AML-193 (cell line): Measurements from ENCODE around the gene DOCK8.
A peak's percentile ranks its signal among the peaks of the same experiment; 100 is the strongest.
"Not testable (repeated sequence)": the region's sequence is repeated elsewhere in the genome, so short reads cannot be mapped to it uniquely, and the experiment has no call there.

Experiments used
- DNase-seq, 2 experiments: peaks; one replicate each; lab custom pipeline; 2025; lab: John Stamatoyannopoulos, UW

The DOCK8 gene

GRCh38 chr9:365436-365835 is 150.8 kb downstream of the DOCK8 start:
- no peak for DNase-seq

GRCh38 chr9:366620-367019 is 152.0 kb downstream of the DOCK8 start:
- no peak for DNase-seq

DNA sequence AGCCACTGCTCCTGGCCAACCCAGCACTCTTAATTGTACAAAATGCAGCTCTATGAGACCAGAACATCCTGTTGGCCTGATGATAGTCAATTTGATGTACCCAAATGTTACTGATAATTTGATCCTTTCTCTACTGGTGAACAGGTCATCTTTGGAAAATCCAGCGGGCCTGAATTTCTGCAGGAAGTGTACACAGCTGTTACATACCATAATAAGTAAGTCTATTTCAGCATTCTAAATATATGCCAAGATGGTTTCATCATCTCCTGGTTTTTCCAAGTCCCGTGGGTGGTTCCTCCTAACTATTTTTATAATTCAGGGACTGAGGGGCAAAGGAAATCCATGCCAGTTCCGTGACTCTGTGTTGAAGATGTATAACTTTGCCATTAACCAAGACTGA is 155.4 kb downstream of the DOCK8 start:
- no peak for DNase-seq

GRCh38 chr9:371349-371748 is 156.7 kb downstream of the DOCK8 start:
- no peak for DNase-seq

DNA sequence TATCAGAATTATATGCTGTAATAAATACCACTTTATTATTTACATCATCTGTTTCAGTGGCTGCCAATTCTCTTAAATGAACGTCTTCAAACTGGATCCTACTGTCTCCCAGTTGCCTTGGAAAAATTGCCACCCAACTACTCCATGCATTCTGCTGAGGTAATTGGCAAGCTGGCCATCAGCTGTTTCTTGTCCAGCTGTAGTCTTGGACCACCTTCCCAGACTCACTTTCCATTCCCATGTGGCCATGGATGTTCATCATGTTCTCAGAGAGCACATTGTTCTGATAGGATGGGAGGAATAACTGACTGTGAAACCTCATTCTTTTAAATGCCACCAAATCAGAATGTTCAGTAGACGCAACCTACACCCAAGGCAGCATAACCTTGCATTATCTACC is 157.5 kb downstream of the DOCK8 start:
- DNase-seq: no peak

GRCh38 chr9:373759-374206 is 159.1 kb downstream of the DOCK8 start:
- no peak for DNase-seq

DNA sequence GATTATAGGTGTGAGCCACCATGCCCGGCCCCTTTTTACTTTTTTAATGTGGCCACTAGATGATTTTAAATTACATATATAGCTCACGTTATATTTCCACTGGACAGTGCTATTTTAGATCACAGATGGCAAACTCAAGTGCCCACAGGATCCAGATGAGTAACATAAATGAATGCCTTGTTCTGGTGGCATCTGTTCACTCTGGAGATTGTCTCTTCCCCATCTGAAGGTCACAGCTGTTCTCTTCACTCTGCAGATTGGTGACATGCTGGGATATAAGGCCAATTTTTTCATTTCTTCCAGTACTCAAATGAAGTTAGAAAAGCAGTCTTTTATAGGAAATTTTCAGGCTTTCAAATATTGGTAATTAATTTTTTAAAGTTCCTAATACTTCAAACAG is 160.1 kb downstream of the DOCK8 start:
- no peak for DNase-seq

DNA sequence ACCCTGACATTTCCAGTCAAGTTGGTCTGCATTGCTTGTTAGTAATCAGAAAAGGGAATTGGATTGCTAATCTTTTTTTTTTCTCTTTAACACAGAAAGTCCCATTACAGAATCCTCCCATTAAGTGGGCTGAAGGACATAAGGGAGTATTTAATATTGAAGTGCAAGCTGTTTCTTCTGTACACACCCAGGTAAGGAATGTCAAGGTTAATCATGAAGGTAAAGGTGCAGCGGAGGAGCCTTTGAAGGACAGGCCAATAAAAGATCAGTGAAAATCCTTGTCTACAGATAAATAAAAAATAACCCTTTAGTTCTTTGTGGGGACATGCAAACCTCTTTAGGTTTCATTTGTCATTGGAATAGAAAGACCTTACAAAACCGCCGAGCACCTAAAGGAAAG is 161.4 kb downstream of the DOCK8 start:
- no peak for DNase-seq

DNA sequence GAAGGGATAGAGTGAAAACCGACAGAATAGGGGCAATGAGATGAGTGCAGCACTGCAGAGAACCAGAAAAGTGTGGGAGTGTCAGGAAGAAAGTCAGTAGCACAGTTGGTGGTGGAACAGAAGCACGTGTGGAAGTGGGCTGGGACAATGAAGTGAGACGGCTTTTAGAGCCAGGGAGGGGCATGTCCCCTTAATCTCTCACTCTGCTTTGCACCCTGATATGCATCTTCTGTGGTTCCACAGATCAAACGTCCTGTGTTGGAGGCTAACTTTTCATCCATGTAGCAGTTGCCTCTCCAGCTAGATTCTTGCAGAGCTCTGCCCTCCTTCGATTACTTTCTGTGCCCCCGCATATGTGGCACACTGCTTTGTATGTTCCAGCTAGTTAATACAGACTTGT is 163.6 kb downstream of the DOCK8 start:
- no peak for DNase-seq

DNA sequence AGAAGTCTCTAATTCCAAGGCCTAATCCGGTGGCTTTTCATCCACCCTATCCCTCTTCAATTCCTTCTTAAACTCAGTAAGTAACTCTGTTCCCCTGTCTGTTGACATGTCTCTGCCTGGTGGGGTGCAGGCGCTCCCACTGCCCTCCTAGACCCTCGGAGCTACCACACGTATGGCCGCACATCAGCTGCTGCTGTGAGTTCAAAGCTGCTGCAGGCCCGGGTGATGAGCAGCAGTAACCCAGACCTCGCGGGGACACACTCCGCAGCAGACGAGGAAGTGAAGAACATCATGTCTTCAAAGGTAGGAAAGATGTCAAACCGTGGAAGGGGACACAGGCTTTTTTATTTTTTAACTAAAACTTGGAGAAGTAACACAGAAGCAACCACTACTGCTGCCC is 167.7 kb downstream of the DOCK8 start:
- DNase-seq: no peak

DNA sequence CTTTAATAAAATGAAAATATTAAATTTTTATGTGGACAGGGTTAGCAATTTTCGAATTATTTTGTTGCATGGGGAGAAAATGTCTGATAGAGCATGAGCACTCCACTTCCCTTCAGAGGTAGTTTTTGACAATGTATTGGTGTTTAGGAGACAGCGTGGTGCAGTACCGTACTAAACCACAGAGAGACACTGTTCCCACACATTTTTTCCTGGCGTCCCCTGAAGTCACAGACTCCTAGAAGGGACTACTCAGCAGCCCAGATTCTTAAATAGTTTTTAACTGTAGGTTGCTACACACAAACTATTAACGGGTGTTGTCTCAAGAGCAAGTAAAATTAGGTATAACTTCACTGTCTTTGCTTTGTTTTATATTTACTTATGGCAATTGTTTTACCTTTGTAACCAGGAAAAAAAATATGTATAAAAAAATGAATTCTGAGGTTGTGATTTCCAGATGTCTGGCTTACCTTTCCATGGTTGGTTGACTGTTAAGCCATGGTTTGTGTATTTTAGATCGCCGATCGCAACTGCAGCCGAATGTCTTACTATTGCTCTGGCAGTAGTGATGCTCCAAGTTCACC is 171.2 kb downstream of the DOCK8 start:
- DNase-seq: peak; percentile 15 to 17

GRCh38 chr9:389159-389558 is 174.5 kb downstream of the DOCK8 start:
- no peak for DNase-seq

- DNase-seq: no peak
Observed at GRCh38 chr9:389758-390157, 175.1 kb downstream of the DOCK8 start.

DNA sequence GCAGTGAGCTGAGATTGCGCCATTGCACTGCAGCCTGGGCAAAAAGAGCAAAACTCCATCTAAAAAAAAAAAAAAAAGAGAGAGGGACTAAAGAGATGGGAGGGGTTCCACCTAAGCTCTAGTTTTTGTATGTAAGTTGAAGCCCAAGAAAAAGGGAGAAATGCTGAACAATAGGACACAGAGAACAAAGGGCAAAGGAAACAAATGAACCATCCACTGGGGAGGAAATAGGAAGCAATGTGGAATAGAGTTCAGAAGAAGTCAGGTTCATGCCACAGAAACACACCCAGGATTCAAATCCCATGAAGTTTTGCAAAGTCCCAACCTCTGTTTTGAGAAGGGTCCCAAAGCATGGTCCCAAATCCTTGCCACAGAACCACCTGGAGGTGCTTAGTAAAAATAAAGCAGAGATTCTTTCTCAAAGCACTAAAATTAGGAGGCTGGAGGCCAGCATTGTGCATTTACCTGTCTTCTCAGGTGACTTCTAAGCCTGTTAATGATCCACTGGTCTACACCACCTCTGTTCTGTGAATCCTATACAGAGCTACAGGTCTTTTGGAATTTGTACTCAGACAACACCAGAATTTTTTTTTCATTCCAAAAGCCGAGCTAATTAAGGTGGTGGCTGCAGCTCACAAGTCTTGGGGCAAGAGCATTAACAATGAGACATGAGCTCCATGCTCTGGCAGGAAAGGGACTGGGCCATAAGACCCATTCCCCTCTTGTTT is 177.6 kb downstream of the DOCK8 start:
- DNase-seq: no peak

GRCh38 chr9:394347-395052 is 179.8 kb downstream of the DOCK8 start:
- no peak for DNase-seq

GRCh38 chr9:396396-396795 is 181.7 kb downstream of the DOCK8 start:
- no peak for DNase-seq

GRCh38 chr9:398085-398484 is 183.4 kb downstream of the DOCK8 start:
- DNase-seq: no peak

- no peak for DNase-seq
Observed at GRCh38 chr9:401223-401622, 186.6 kb downstream of the DOCK8 start.

DNA sequence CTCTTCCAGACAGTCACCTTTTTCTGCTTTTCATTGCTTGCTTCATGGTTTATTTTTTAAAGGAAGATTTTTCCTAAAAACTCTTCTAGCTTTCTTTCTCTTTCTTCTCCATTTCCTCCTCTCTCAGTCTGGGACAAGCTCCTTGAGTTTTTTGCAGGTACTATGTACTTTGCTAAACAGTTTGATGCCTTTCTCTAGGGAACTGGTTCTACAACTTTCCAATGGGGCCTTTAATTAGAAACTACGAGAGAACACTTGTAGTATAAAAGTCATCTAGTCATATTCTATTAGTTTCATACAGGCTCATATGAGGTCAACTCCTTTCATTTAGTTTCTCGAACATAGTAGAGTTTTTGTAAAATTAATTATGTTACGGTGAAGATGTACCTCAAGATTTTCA is 189.6 kb downstream of the DOCK8 start:
- DNase-seq: no peak

DNA sequence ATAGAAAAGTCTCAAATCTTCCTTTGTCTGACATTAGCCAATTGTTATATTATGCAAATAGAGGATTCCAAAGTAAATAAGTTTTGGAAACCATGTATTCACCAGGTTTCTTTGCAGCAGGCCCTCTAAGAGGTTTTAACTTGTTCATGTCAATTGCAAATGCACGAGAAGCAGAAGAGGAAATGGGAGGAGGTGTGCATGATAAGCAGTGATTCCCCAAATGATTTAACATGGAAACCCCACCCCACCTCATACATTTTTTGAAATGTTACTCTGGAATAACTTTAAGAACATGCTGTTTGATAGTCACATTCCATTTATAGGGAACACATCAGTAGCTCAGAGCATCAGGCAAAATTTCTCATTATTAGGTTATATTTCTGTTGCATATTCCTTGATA is 190.7 kb downstream of the DOCK8 start:
- DNase-seq: no peak

DNA sequence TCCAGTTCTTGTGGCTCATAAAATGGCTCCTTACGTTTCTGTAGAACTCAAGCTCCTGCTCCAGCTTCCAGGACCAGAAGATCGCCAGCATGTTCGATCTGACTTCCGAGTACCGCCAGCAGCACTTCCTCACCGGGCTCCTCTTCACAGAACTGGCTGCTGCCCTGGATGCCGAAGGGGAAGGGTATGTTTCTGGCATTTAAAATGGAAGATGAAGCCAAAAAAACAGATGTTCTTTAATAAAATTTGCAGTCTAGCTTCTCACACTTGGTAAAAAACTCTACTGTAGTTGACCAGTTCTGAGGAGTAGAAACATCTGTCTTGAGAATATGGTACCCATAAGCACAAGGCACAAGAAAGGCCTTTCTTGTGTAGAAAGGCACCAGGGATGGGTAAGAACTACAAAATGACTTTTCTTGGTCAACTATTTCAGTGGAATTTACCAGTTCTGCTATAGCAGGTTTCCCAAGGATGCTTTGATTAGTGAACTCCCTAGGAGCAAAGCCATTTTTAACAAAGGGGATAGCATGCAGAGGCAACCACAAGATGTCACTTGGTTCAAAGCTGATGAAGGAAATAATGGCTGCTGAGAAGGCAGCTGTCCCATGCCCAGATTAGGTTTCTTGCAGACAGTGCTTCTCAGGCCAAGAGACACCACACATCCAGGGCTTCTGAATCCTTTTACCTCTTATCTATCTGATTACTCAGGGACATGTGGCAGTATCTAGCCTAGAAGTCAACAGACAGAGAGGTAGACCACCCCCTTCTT is 192.4 kb downstream of the DOCK8 start:
- DNase-seq: no peak

- DNase-seq: not testable (repeated sequence)
Observed at GRCh38 chr9:409655-410054, 195.0 kb downstream of the DOCK8 start.

DNA sequence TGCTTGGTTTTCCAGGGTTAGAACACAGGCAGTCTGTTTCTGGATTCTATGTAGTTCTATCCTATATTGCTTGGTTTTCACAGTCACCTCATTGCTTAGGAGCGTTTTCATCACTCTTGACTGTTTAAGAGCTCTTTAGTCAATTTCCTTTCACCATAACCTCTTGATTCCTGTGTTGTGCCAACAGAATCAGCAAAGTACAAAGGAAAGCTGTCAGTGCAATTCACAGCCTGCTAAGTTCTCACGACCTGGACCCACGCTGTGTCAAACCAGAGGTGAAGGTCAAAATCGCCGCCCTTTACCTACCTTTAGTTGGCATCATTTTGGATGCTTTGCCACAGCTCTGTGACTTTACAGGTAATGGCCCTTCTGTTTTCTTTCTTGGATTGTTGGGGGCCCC is 199.9 kb downstream of the DOCK8 start:
- no peak for DNase-seq
